GOT3 (cell line): ENCODE measurements around the gene SLC25A53.

Experiments used
- DNase-seq: peaks from one replicate; lab custom pipeline; 2025; ENCODE audit warnings: mixed read lengths; lab: John Stamatoyannopoulos, UW

SLC25A53 gene, protein sequence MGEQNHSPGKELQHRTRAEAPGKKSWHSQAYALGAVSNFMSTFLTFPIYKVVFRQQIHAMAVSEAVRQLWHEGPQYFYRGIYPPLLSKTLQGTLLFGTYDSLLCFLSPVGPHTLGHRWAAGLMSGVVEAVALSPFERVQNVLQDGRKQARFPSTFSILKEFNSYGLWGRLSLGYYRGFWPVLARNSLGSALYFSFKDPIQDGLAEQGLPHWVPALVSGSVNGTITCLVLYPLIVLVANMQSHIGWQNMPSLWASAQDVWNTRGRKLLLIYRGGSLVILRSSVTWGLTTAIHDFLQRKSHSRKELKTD

GRCh38 chrX:104156630-104157529, at the start of gene SLC25A53:
Gene SLC25A53, minus strand, starts transcription at chrX:104157009. Its CDS starts 51,752 bp downstream, at chrX:104105257.
- peak; percentile 2 for DNase-seq

GRCh38 chrX:104205548-104205947, 48.7 kb upstream of the SLC25A53 start:
- DNase-seq = no peak

GRCh38 chrX:104195489-104196084, 38.8 kb upstream of the SLC25A53 start:
- DNase-seq = no peak

GRCh38 chrX:104195013-104195412, 38.2 kb upstream of the SLC25A53 start:
- no peak for DNase-seq

- DNase-seq = no peak
These were observed 36.7 kb upstream of the SLC25A53 start for GRCh38 chrX:104193485-104193884.

DNA sequence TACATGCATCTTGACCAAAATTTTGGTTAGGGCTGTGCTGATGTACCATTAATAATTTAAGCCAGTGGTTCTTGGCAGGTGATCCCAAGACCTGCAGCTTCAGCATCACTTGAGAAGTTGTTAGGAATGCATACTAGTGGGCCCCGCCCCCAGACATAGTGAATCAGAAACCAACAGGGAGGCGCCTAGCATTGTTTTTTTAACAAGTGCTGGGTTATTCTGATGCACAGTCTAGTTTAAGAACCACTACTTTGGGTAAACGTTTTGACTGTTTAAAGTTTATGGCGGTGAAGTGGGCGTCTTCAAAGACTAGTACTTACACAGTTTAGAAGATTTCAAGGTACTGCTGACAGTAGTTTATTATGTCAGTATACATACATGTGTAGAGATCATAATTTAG, 33.0 kb upstream of the SLC25A53 start:
- DNase-seq = no peak

GRCh38 chrX:104187931-104188330, 31.1 kb upstream of the SLC25A53 start:
- no peak for DNase-seq

GRCh38 chrX:104183685-104184084, 26.9 kb upstream of the SLC25A53 start:
- DNase-seq = no peak

DNA sequence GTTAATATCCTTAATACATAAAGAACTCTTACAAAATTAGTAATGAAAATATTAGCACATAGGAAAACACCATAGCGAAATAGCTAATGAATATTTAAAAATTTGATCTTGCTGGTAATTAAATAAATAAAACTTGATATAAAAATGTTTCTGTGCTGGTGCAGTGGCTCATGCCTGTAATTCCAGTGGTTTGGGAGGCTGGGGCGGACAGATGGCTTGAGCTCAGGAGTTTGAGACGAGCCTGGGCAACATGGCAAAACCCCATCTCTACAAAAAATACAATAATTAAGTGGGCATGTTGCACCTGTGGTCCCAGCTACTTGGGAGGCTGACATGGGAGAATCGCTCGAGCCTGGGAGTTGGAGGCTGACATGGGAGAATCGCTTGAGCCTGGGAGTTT, 17.0 kb upstream of the SLC25A53 start:
- no peak for DNase-seq

DNA sequence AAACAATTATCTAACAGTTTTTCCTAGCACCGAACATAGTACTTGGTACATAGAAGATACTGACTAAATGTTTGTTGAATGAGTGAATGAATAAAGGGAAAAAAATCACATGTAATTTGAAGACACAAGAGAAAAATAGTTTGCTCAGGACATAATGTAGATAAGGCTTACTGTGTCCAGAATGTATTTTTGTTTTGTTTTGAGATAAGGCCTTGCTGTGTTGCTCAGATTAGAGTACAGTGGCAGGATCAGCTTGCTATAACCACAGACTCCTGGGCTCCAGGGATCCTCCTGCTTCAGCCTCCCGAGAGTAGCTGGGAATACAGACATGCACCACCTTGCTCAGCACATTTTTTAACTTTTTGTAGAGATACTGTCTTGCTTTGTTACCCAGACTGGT, 16.0 kb upstream of the SLC25A53 start:
- DNase-seq = no peak

- no peak for DNase-seq
These were observed 15.3 kb upstream of the SLC25A53 start for GRCh38 chrX:104172121-104172520.

DNA sequence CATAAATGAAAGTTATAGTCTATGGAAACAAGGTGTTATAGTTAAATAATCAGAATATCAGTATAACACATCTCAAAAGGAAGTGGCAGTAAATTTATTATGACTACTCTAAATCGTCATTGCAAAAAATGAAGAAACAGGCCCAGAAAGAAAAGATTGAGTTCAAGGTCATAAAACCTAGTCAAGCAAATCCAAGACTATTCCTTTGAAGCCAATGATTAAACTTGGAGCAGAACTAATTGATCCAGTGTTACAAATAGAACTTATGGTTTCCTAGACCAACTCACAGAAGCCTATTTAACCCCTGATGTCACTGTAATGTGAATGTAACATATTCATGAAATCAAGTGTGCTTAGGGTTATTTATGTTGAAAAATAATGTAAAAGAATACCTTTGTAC, 11.3 kb upstream of the SLC25A53 start:
- no peak for DNase-seq

GRCh38 chrX:104166735-104167436, 10.1 kb upstream of the SLC25A53 start:
- no peak for DNase-seq

GRCh38 chrX:104165894-104166734, 9.3 kb upstream of the SLC25A53 start, which contains the start of gene FAM199X:
Gene FAM199X, plus strand, starts transcription at chrX:104166453. Its CDS starts 333 bp downstream, at chrX:104166786.
- DNase-seq = peak; percentile 70

GRCh38 chrX:104151037-104151436, 5.8 kb downstream of the SLC25A53 start:
- no peak for DNase-seq

DNA sequence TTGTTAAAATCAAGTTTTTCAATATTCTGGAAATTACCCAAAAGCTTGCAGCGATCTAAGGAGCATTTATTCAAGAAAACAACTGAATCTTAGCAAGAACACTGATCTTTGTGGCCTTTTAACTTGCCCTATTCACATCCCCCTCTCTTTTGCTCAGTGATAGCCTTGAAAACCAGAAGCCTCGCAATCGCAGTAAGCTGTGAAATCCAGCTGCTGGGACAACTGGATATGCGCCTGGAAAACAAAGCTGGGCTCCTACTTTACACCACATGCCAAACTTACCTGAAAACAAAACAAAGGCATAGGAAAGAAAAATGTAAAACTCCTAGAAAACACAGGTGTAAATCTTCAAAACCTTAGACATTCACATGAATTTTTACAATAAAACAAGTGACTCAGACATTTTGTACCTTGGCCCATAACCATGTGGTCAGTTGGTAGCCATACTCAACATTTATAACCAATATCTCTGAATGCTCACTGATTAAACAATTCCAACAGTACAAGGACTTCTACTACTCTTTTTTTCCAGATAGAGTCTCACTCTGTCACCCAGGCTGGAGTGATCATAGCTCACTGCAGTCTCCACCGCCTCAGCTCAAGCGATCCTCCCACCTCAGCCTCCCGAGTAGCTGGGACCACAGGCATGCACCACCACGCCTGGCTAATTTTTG, 15.6 kb downstream of the SLC25A53 start:
- DNase-seq = no peak

- no peak for DNase-seq
These were observed 19.3 kb downstream of the SLC25A53 start for GRCh38 chrX:104137496-104137895.

GRCh38 chrX:104136241-104137019, 20.4 kb downstream of the SLC25A53 start:
- peak; percentile 3 for DNase-seq

GRCh38 chrX:104135677-104136076, 21.1 kb downstream of the SLC25A53 start:
- DNase-seq = no peak
